NB4 (cell line): ENCODE results near the gene GAS7.

ENCODE experiments used
- CTCF ChIP-seq: IDR thresholded peaks from one replicate; pipeline ENCODE4 v1.5.1; 2012; ENCODE audit warnings: low read depth, low read length
- MYC ChIP-seq: IDR thresholded peaks from 2 replicates; pipeline ENCODE4 v1.6.1; 2011; ENCODE audit warnings: low read depth, low read length
- POLR2A ChIP-seq: IDR thresholded peaks from 2 replicates; pipeline ENCODE4 v1.6.1; 2011; ENCODE audit warnings: mild to moderate bottlenecking; ENCODE audit not compliant: insufficient read length; ENCODE audit errors: extremely low read depth

- TF ChIP-seq CTCF, result no peak
- TF ChIP-seq POLR2A, result no peak
- no peak for TF ChIP-seq MYC
These were observed 48.6 kb downstream of the GAS7 start for GRCh38 chr17:10149573-10150399.
